Endothelial cell (in vitro differentiated cells): Measurements from ENCODE around the gene GSE1. TPM values are rescaled to one million over a fixed set of nuclear protein-coding genes. Genes with fewer than 3 reads are reported as not detected.

Experiments
- DNase-seq: peaks from one replicate; pipeline ENCODE4 v3.0.0; 2021; ENCODE audit warnings: low spot score
- H3K27ac Mint-ChIP-seq: one replicate; pipeline ENCODE4 v1.8.0; 2021; ENCODE audit warnings: mixed read lengths, inconsistent platforms; ENCODE audit not compliant: unreplicated experiment
- H3K27me3 Mint-ChIP-seq: one replicate; pipeline ENCODE4 v1.8.0; 2021; ENCODE audit warnings: mild to moderate bottlenecking, moderate library complexity, mixed read lengths, inconsistent platforms; ENCODE audit not compliant: unreplicated experiment
- H3K36me3 Mint-ChIP-seq: one replicate; pipeline ENCODE4 v1.8.0; 2021; ENCODE audit warnings: mild to moderate bottlenecking, low read depth, mixed read lengths, inconsistent platforms; ENCODE audit not compliant: unreplicated experiment
- H3K4me1 Mint-ChIP-seq: one replicate; pipeline ENCODE4 v1.8.0; 2021; ENCODE audit warnings: mild to moderate bottlenecking, mixed read lengths, inconsistent platforms; ENCODE audit not compliant: unreplicated experiment
- H3K4me3 Mint-ChIP-seq: one replicate; pipeline ENCODE4 v1.8.0; 2021; ENCODE audit warnings: mild to moderate bottlenecking, mixed read lengths, inconsistent platforms; ENCODE audit not compliant: unreplicated experiment
- H3K9me3 Mint-ChIP-seq: one replicate; pipeline ENCODE4 v1.8.0; 2021; ENCODE audit warnings: mixed read lengths, inconsistent platforms; ENCODE audit not compliant: unreplicated experiment
- CTCF ChIP-seq: fragments of 200-600 bp; sonication (generic); IDR thresholded peaks from one replicate; pipeline ENCODE4 v1.5.0; 2021; ENCODE audit warnings: antibody characterized with exemption; ENCODE audit not compliant: unreplicated experiment
- total RNA-seq: library from RNA; stranded (reverse); fragmentation: NEBNext Ultra II Directional; extraction: Animal tissue kit (Norgen Biotek cat#: 25700); gene quantifications from one replicate; pipeline ENCODE4 v1.2.1, GENCODE V29; 2021; ENCODE audit not compliant: unreplicated experiment

The GSE1 gene
- total RNA-seq, 1 donor from 2014 or later = 23.9 TPM

DNA sequence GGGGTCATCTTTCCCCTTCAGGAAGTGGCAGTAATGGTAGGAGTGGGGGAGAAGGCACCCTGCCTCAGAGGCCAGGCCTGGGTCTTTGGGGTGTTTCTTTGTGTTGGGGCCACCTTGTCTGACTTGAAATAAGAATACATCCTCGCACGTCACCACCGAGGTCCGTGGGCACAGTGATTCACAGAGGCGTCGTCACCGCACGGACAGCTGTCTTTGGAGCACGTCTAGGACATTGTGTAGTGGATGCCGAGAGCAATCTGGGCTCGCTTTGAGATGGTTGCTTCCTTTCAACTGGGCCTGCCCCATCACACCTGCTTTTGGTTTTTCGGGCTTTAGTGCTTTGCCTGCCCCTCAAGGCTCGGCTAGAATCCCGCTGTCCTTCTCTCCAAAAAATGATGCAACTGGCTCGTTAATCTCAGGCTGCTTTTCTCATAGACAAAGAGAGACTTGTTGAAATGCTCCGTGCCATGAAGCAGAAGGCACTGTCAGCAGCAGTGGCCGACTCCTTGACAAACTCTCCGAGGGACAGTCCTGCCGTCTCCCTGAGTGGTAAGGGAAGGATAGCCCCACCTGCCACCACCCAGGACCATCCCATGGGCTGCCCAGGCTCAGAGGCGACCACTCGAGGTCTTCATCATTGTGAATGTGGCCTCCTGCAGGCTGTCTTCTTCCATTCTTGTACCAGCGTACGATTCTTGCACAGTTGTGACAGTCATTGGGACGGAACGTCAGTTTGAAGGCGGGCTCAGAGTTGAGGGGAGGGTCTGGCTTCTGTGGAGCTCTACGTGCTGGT lies 51.7 kb downstream of the GSE1 start:
- Mint-ChIP-seq H3K4me3 (no peak overlapping the region), H3K27me3 (peaks cover 4% of the 10 kb centered on the region), H3K9me3 (no peaks in the 10 kb centered on the region), H3K27ac (peak overlapping the region; percentile 7), H3K4me1 (no peaks in the 10 kb centered on the region), H3K36me3 (peaks cover 14% of the 10 kb centered on the region)
- no peak for TF ChIP-seq CTCF
- DNase-seq = no peak

DNA sequence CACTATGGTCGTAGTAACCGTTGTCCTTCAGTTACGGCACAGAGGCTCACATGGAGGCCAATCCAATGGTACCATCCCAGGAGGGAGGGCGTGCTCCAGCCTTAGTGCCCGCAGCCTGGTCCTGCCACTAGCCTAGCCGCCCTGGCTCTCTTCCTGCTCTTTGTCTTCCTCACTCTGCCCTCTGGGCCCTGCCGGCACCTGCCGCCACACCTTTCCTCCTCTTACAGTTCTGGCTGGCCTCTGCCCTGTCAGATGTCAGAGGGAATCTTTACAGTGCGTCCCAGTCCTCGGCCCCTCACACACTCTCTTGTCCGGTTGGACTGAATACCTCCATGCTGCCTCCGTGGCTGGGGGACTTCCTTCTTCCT lies 52.2 kb downstream of the GSE1 start:
- Mint-ChIP-seq H3K4me3 (no peak overlapping the region), H3K36me3 (peaks cover 14% of the 10 kb centered on the region), H3K27me3 (peaks cover 4% of the 10 kb centered on the region), H3K9me3 (no peaks in the 10 kb centered on the region), H3K27ac (no peak overlapping the region), H3K4me1 (no peaks in the 10 kb centered on the region)
- TF ChIP-seq CTCF = no peak
- DNase-seq = no peak

DNA sequence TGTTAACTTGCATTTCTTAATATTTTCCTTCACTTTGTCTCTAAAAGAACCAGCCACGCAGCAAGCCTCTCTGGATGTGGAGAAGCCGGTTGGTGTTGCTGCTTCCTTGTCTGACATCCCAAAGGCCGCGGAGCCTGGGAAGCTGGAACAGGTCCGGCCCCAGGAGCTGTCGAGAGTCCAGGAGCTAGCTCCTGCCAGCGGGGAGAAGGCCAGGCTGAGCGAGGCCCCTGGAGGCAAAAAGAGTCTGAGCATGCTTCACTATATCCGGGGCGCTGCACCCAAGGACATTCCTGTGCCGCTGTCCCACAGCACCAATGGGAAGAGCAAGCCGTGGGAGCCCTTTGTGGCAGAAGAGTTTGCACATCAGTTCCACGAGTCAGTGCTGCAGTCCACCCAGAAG lies 52.8 kb downstream of the GSE1 start:
- H3K9me3 Mint-ChIP-seq = no peaks in the 10 kb centered on the region
- H3K36me3 Mint-ChIP-seq = peaks cover 14% of the 10 kb centered on the region
- H3K4me3 Mint-ChIP-seq = no peak overlapping the region
- H3K27me3 Mint-ChIP-seq = peaks cover 4% of the 10 kb centered on the region
- H3K27ac Mint-ChIP-seq = no peak overlapping the region
- no peak for DNase-seq
- TF ChIP-seq CTCF = no peak
- no peaks in the 10 kb centered on the region for H3K4me1 Mint-ChIP-seq

- H3K27me3 Mint-ChIP-seq = peaks cover 4% of the 10 kb centered on the region
- no peak for DNase-seq
- H3K4me1 Mint-ChIP-seq = no peaks in the 10 kb centered on the region
- H3K27ac Mint-ChIP-seq = no peak overlapping the region
- no peak for TF ChIP-seq CTCF
- H3K9me3 Mint-ChIP-seq = no peaks in the 10 kb centered on the region
- H3K4me3 Mint-ChIP-seq = no peak overlapping the region
- H3K36me3 Mint-ChIP-seq = peaks cover 14% of the 10 kb centered on the region
Observed at GRCh38 chr16:85667261-85667660, 54.1 kb downstream of the GSE1 start.

GRCh38 chr16:85667841-85668413 lies 54.8 kb downstream of the GSE1 start:
- Mint-ChIP-seq H3K27me3 (peaks cover 2% of the 10 kb centered on the region), H3K4me3 (no peak overlapping the region), H3K9me3 (no peaks in the 10 kb centered on the region), H3K4me1 (no peaks in the 10 kb centered on the region), H3K36me3 (peaks cover 14% of the 10 kb centered on the region), H3K27ac (no peak overlapping the region)
- no peak for TF ChIP-seq CTCF
- no peak for DNase-seq
